GM12878 (cell line): ENCODE results near the gene TPBGL.

ENCODE experiments used
- NFYA ChIP-seq: IDR thresholded peaks from 2 replicates; pipeline ENCODE4 v1.6.1; 2011; ENCODE audit warnings: low read depth, mild to moderate bottlenecking, low read length, improper control_type of control experiment, borderline replicate concordance
- POLR2A ChIP-seq: IDR thresholded peaks from 2 replicates; pipeline ENCODE4 v1.6.1; 2011; ENCODE audit warnings: low read depth, mild to moderate bottlenecking, low read length
- SP1 ChIP-seq: IDR thresholded peaks from one replicate; pipeline ENCODE4 v1.6.1; 2011; ENCODE audit warnings: low read depth, low read length
- ZNF274 ChIP-seq: IDR thresholded peaks from one replicate; pipeline ENCODE4 v1.8.0; 2011; ENCODE audit not compliant: insufficient read length, insufficient read depth
- TF ChIP-seq, protein P1 (sequence below): fragments of 450-650 bp; IDR thresholded peaks from 2 replicates; pipeline ENCODE4 v1.6.1; 2017; ENCODE audit warnings: mild to moderate bottlenecking, moderate library complexity
- TF ChIP-seq, protein P2 (sequence below), 3 experiments: IDR thresholded peaks in 2 of 3; conservative IDR thresholded peaks in 1 of 3; 2 replicates each; pipeline ENCODE4 v1.5.1; 2011; ENCODE audit warnings: low read depth in 3 of 3, low read length in 3 of 3, mild to moderate bottlenecking in 3 of 3, control low read depth in 2 of 3, moderate library complexity in 2 of 3, inconsistent platforms in 1 of 3, mixed read lengths in 1 of 3; ENCODE audit not compliant: control insufficient read depth in 2 of 3, insufficient read depth in 1 of 3; ENCODE audit errors: extremely low read depth in 1 of 3

DNA sequence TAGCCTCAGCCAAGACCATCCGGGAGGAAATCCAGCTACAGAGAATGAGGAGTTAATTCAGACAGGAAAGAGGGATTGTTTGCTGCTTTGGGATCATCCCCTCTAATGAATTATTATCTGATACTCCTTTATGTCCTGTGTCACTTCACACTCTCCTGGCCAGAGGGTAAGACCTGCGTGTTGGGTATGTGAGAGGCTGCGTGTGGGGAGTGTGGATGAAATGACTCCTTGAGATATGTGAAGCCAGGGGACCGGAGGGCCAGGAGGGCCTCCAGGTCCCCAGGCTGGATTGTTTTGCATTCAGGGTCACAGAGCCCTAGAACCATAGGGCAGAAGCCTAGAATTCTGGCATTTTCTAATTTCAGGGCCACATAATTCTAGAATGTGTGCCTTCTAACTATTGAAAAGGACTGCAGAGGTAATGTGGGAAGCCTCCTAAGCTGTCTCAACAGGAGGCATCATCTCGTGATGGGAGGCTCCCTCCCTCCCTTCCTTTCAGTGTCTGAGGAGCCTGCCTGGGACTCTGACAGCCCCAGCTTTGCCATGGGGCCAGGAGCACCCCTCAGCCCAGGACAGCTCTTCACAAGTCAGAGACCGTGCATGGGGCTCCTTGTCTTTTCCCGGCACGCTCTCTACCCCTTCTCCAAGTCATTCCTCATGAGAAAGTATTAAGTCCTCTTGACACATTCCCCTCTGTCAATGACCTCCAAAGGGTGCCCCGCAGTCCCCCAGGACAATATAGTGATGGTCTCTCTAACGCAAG, 3.7 kb downstream of the TPBGL start:
- TF ChIP-seq SP1 (no peak), POLR2A (no peak), ZNF274 (no peak), NFYA (no peak)
- TF ChIP-seq, protein P1, sequence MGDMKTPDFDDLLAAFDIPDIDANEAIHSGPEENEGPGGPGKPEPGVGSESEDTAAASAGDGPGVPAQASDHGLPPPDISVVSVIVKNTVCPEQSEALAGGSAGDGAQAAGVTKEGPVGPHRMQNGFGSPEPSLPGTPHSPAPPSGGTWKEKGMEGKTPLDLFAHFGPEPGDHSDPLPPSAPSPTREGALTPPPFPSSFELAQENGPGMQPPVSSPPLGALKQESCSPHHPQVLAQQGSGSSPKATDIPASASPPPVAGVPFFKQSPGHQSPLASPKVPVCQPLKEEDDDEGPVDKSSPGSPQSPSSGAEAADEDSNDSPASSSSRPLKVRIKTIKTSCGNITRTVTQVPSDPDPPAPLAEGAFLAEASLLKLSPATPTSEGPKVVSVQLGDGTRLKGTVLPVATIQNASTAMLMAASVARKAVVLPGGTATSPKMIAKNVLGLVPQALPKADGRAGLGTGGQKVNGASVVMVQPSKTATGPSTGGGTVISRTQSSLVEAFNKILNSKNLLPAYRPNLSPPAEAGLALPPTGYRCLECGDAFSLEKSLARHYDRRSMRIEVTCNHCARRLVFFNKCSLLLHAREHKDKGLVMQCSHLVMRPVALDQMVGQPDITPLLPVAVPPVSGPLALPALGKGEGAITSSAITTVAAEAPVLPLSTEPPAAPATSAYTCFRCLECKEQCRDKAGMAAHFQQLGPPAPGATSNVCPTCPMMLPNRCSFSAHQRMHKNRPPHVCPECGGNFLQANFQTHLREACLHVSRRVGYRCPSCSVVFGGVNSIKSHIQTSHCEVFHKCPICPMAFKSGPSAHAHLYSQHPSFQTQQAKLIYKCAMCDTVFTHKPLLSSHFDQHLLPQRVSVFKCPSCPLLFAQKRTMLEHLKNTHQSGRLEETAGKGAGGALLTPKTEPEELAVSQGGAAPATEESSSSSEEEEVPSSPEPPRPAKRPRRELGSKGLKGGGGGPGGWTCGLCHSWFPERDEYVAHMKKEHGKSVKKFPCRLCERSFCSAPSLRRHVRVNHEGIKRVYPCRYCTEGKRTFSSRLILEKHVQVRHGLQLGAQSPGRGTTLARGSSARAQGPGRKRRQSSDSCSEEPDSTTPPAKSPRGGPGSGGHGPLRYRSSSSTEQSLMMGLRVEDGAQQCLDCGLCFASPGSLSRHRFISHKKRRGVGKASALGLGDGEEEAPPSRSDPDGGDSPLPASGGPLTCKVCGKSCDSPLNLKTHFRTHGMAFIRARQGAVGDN = no peak
- TF ChIP-seq, protein P2, sequence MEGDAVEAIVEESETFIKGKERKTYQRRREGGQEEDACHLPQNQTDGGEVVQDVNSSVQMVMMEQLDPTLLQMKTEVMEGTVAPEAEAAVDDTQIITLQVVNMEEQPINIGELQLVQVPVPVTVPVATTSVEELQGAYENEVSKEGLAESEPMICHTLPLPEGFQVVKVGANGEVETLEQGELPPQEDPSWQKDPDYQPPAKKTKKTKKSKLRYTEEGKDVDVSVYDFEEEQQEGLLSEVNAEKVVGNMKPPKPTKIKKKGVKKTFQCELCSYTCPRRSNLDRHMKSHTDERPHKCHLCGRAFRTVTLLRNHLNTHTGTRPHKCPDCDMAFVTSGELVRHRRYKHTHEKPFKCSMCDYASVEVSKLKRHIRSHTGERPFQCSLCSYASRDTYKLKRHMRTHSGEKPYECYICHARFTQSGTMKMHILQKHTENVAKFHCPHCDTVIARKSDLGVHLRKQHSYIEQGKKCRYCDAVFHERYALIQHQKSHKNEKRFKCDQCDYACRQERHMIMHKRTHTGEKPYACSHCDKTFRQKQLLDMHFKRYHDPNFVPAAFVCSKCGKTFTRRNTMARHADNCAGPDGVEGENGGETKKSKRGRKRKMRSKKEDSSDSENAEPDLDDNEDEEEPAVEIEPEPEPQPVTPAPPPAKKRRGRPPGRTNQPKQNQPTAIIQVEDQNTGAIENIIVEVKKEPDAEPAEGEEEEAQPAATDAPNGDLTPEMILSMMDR (IDR thresholded peaks at IDR 0.05 in 2 of 3, conservative IDR thresholded peaks at IDR 0.05 in 1 of 3; ENCODE audit: control insufficient read depth in 2 of 3, extremely low read depth in 1 of 3, insufficient read depth in 1 of 3, low read depth in 3 of 3, low read length in 3 of 3) = no peak
